ENCODE measurements around the gene ELK4. TPM values are rescaled to one million over a fixed set of nuclear protein-coding genes. Genes with fewer than 3 reads are reported as not detected.

Gene ELK4
- total RNA-seq, 1 donor from 2014 or later = 36.3 TPM

DNA sequence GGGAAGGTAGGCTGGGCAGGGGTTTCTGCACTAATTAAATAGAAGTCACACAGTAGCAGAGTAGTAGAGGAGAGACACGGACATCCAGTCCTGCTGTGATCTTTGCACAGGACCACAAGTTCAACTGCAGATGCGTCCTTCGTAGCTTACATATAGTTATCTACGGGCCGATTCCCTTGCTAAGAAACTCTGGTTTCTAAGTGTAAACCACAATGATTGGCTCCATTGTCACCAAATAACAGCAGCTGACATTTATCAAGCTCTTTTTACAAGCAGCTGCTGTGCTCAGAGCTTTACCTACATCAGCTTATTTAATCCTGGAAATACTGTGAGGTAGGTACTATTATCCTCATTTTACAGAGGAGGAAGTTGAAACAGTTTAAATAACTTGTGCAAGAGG, 45.4 kb upstream of the ELK4 start:
- H3K4me3 ChIP-seq = no peak overlapping the region
- H3K4me1 ChIP-seq = peaks cover 43% of the 10 kb centered on the region
- no peak for TF ChIP-seq CTCF (IDR thresholded peaks at IDR 0.05; ENCODE audit: borderline replicate concordance)
- H3K27ac ChIP-seq (replicated peaks) = no peak overlapping the region
- no peak for DNase-seq
- intact Hi-C loops (cut with micrococcal nuclease) = no loop called here
- H3K36me3 ChIP-seq = no peaks in the 10 kb centered on the region
- peaks cover 9% of the 10 kb centered on the region for H3K27me3 ChIP-seq (ENCODE audit: low read depth)
- no peaks in the 10 kb centered on the region for H3K9me3 ChIP-seq (replicated peaks)

GRCh38 chr1:205676597-205676996, 44.8 kb upstream of the ELK4 start:
- DNase-seq = no peak
- Histone ChIP-seq H3K27me3 (ENCODE audit: low read depth) (peaks cover 9% of the 10 kb centered on the region), H3K4me1 (peaks cover 43% of the 10 kb centered on the region), H3K27ac (replicated peaks) (no peak overlapping the region), H3K36me3 (no peaks in the 10 kb centered on the region), H3K9me3 (replicated peaks) (no peaks in the 10 kb centered on the region), H3K4me3 (no peak overlapping the region)
- TF ChIP-seq CTCF (IDR thresholded peaks at IDR 0.05; ENCODE audit: borderline replicate concordance) = no peak
- intact Hi-C loops (cut with micrococcal nuclease) = no loop called here

DNA sequence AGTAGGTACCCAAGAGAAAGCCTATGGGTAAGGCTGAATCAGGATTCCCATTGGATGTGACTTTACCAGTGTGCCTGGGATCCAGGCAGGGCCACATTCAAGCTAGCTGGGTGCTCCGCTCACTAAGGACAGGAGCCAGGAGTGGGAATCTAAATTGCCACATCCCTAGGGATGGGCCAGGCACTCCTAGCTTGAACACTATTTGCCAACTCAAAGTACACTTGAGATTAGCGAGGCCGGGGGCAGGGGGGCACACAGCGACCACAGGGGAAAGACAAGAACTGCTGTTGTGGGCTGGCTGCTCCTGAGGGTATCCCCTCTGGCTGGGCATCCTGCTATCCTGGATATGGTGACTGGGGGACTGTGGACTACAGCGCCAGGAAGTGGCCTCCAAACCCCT, 44.2 kb upstream of the ELK4 start:
- Histone ChIP-seq H3K4me1 (peaks cover 46% of the 10 kb centered on the region), H3K4me3 (no peak overlapping the region), H3K27me3 (ENCODE audit: low read depth) (peaks cover 9% of the 10 kb centered on the region), H3K9me3 (replicated peaks) (no peaks in the 10 kb centered on the region), H3K36me3 (no peaks in the 10 kb centered on the region), H3K27ac (replicated peaks) (no peak overlapping the region)
- no peak for DNase-seq
- TF ChIP-seq CTCF (IDR thresholded peaks at IDR 0.05; ENCODE audit: borderline replicate concordance) = no peak
- intact Hi-C loops (cut with micrococcal nuclease) = no loop called here

DNA sequence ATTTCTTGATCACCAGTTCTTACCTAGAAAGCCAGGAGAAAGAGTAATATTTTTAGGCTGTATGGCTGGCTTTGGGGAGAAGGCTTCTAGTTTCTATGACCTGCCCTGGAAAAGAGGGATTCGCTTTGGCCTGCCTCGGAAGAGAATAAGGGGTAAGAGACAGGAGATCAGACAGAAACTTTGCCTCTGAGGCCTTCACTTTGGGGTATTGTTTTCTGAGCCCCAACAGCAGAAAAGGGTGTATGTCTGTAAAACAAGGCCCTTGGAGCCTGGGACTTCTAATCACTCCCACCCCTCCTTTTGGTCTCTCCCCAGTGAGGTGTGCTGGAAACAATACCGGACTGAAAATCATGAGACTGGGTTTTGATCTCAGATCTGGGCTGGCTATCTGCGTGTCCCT, 43.4 kb upstream of the ELK4 start:
- DNase-seq = no peak
- no peak overlapping the region for H3K4me3 ChIP-seq
- H3K27me3 ChIP-seq (ENCODE audit: low read depth) = peaks cover 9% of the 10 kb centered on the region
- no peak for TF ChIP-seq CTCF (IDR thresholded peaks at IDR 0.05; ENCODE audit: borderline replicate concordance)
- peaks cover 49% of the 10 kb centered on the region for H3K4me1 ChIP-seq
- intact Hi-C loops (cut with micrococcal nuclease) = no loop called here
- no peaks in the 10 kb centered on the region for H3K9me3 ChIP-seq (replicated peaks)
- H3K36me3 ChIP-seq = no peaks in the 10 kb centered on the region
- H3K27ac ChIP-seq (replicated peaks) = no peak overlapping the region

GRCh38 chr1:205672970-205673369, 41.2 kb upstream of the ELK4 start:
- no peaks in the 10 kb centered on the region for H3K36me3 ChIP-seq
- no peaks in the 10 kb centered on the region for H3K9me3 ChIP-seq (replicated peaks)
- no peak for DNase-seq
- no peak for TF ChIP-seq CTCF (IDR thresholded peaks at IDR 0.05; ENCODE audit: borderline replicate concordance)
- H3K27ac ChIP-seq (replicated peaks) = no peak overlapping the region
- no peak overlapping the region for H3K4me3 ChIP-seq
- intact Hi-C loops (cut with micrococcal nuclease) = no loop called here
- H3K27me3 ChIP-seq (ENCODE audit: low read depth) = no peaks in the 10 kb centered on the region
- peaks cover 45% of the 10 kb centered on the region for H3K4me1 ChIP-seq

DNA sequence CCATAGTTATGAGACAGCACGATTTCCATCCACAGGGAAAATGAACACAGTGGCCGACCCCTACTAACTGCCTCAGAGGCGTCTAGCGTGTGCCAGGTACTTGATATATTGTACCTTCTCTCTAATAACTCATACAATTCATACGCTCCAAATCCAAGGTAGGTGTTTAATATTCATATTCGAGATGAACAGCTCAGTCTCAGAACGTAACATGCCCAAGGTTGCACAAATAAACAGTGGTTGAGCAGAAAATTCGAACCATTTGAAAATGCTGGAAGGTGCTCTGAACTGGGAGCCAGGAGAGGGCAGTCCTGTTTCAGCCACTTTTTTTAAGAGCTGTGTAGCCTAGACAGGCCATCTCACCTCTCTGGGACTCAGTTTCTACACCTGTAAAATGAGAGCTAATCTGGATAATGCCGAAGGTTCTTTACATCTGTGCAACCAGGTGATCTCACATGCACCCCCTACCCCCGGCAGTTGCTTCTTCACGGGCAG, 40.6 kb upstream of the ELK4 start:
- no peak for DNase-seq
- Histone ChIP-seq H3K27ac (replicated peaks) (no peak overlapping the region), H3K27me3 (ENCODE audit: low read depth) (no peaks in the 10 kb centered on the region), H3K4me1 (peaks cover 40% of the 10 kb centered on the region), H3K9me3 (replicated peaks) (no peaks in the 10 kb centered on the region), H3K36me3 (no peaks in the 10 kb centered on the region), H3K4me3 (no peak overlapping the region)
- intact Hi-C loops (cut with micrococcal nuclease) = no loop called here
- TF ChIP-seq CTCF (IDR thresholded peaks at IDR 0.05; ENCODE audit: borderline replicate concordance) = peak; percentile 13
